Activated T-cell treated with anti-CD3 and anti-CD28 coated beads, Interleukin-2, amount 50 U/mL, for 4 hours (primary cell): ENCODE results near the gene CDC14A. TPM values are rescaled to one million over a fixed set of nuclear protein-coding genes. Genes with fewer than 3 reads are reported as not detected.

Experiments used
- ATAC-seq, 2 donors: fragments of 200-7000 bp; cut with Tn5 transposase; one replicate each; pipeline ENCODE4 v1.10.0; 2021
- DNase-seq: peaks from one replicate; pipeline ENCODE4 v3.0.0-alpha.2; 2020
- H3K27me3 Mint-ChIP-seq: one replicate; pipeline ENCODE4 v1.8.0; 2021; ENCODE audit warnings: low read depth, mixed read lengths
- H3K36me3 Mint-ChIP-seq: one replicate; pipeline ENCODE4 v1.8.0; 2022; ENCODE audit warnings: mixed read lengths; ENCODE audit not compliant: insufficient read depth
- H3K4me1 Mint-ChIP-seq: one replicate; pipeline ENCODE4 v1.8.0; 2021; ENCODE audit warnings: low read depth, mixed read lengths
- H3K4me3 Mint-ChIP-seq: one replicate; pipeline ENCODE4 v1.8.0; 2021; ENCODE audit warnings: mild to moderate bottlenecking, moderate library complexity, mixed read lengths
- H3K9me3 Mint-ChIP-seq: one replicate; pipeline ENCODE4 v1.8.0; 2021; ENCODE audit warnings: mixed read lengths
- total RNA-seq, 3 donors: library from RNA; stranded (reverse); gene quantifications; one replicate each; pipeline ENCODE4 v1.2.1, GENCODE V29; 2021

CDC14A gene
- total RNA-seq, 3 donors from 2014 or later: 9.5 to 12.8 (median 12.5) TPM

- H3K9me3 Mint-ChIP-seq: peaks cover 4% of the 10 kb centered on the region
- ATAC-seq: peak in 1 of 2 donors; percentile 16
- DNase-seq: no peak
- peaks cover 37% of the 10 kb centered on the region for H3K36me3 Mint-ChIP-seq
- peaks cover 85% of the 10 kb centered on the region for H3K4me1 Mint-ChIP-seq
- no peaks in the 10 kb centered on the region for H3K27me3 Mint-ChIP-seq
- peak overlapping the region; percentile 26 for H3K4me3 Mint-ChIP-seq
Measured at GRCh38 chr1:100445565-100445964, 93.3 kb downstream of the CDC14A start.

DNA sequence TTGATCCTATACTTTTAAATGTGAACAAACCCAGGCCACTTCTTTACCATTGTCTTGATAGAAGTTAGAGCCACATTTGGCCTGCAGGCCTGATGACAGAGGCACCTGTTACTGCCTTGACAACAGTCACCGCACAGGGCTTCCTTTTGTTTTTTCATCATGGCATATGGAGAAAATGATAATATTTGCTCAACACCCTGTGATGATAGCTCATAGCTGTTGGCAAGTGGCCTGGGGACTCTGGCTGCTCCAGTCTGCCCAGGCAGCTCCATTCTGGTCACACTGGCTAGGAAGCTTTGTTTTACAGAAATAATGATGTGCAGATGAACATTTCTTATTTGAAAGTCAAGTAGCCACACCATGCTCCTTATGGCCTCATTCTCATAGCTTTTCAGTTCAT is 96.1 kb downstream of the CDC14A start:
- Mint-ChIP-seq H3K36me3 (peaks cover 44% of the 10 kb centered on the region), H3K4me1 (peaks cover 92% of the 10 kb centered on the region), H3K9me3 (peaks cover 4% of the 10 kb centered on the region), H3K4me3 (peak overlapping the region; percentile 62), H3K27me3 (no peaks in the 10 kb centered on the region)
- DNase-seq (no peak), ATAC-seq (no peak)

GRCh38 chr1:100449477-100449876 is 97.2 kb downstream of the CDC14A start:
- DNase-seq (no peak), ATAC-seq (peak; percentile 77 to 80)
- no peaks in the 10 kb centered on the region for H3K27me3 Mint-ChIP-seq
- H3K36me3 Mint-ChIP-seq: peaks cover 38% of the 10 kb centered on the region
- H3K4me1 Mint-ChIP-seq: peaks cover 90% of the 10 kb centered on the region
- H3K4me3 Mint-ChIP-seq: peak overlapping the region; percentile 62
- H3K9me3 Mint-ChIP-seq: peaks cover 4% of the 10 kb centered on the region

- Mint-ChIP-seq H3K36me3 (peaks cover 32% of the 10 kb centered on the region), H3K27me3 (no peaks in the 10 kb centered on the region), H3K9me3 (peaks cover 2% of the 10 kb centered on the region), H3K4me1 (peaks cover 79% of the 10 kb centered on the region), H3K4me3 (no peak overlapping the region)
- DNase-seq: no peak
- peak; percentile 72 to 79 for ATAC-seq
Measured at GRCh38 chr1:100452641-100453040, 100.3 kb downstream of the CDC14A start.

DNA sequence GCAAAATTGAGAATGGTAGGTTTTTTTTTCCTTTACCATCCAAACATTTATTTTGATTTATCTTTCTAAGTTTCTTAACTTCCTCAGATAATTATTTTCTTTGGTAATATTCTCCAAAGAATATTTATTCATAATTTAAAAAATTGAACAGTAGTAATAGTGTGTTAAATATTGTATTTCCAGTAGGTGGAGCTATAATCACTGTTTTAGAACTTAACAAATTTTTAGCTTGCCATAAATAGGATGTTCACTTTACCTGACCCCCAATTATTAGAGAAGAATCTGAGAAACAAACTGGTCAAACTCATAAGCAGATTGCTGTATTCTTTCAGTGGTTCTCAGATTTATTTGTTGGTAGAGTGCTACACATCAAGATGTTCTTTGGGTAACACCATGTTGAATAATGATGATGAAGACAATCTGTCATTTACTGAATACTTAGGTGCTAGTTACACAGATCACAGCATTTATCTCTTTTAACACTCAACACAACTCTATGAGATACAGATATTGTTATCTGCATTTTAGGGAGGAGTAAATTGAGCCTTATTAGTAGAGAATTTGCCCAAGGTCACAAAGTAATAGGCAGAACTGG is 103.3 kb downstream of the CDC14A start:
- DNase-seq (no peak), ATAC-seq (no peak)
- Mint-ChIP-seq H3K4me1 (peaks cover 68% of the 10 kb centered on the region), H3K27me3 (no peaks in the 10 kb centered on the region), H3K36me3 (peaks cover 13% of the 10 kb centered on the region), H3K9me3 (no peaks in the 10 kb centered on the region), H3K4me3 (no peak overlapping the region)

- no peak for ATAC-seq
- Mint-ChIP-seq H3K36me3 (peaks cover 6% of the 10 kb centered on the region), H3K4me3 (no peak overlapping the region), H3K4me1 (peaks cover 57% of the 10 kb centered on the region), H3K9me3 (no peaks in the 10 kb centered on the region), H3K27me3 (no peaks in the 10 kb centered on the region)
- DNase-seq: no peak
Measured at GRCh38 chr1:100456880-100457279, 104.6 kb downstream of the CDC14A start.

DNA sequence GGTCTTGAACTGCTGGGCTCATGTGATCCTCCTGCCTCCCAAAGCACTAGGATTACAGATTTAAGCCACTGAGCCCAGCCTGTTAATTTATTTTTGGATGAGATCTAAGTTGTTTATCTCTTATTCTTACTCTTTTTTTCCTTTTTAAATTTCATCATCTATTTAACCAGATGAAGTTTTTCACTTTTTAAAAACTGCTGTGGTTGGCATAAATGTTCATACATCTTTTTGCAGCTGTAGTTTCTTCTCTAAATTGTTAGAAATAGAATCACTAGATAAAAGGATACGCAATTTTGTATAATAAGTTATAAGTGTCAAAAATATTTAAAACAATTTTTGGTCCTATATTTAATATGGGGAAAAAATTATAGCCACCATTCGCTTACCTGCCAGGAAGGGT is 105.4 kb downstream of the CDC14A start:
- DNase-seq (no peak), ATAC-seq (no peak)
- no peaks in the 10 kb centered on the region for H3K27me3 Mint-ChIP-seq
- no peaks in the 10 kb centered on the region for H3K9me3 Mint-ChIP-seq
- peaks cover 50% of the 10 kb centered on the region for H3K4me1 Mint-ChIP-seq
- no peak overlapping the region for H3K4me3 Mint-ChIP-seq
- H3K36me3 Mint-ChIP-seq: peaks cover 12% of the 10 kb centered on the region

GRCh38 chr1:100458661-100459357 is 106.5 kb downstream of the CDC14A start:
- peaks cover 44% of the 10 kb centered on the region for H3K4me1 Mint-ChIP-seq
- ATAC-seq: no peak

GRCh38 chr1:100459358-100460114 is 107.2 kb downstream of the CDC14A start:
- Mint-ChIP-seq H3K4me3 (no peak overlapping the region), H3K9me3 (no peaks in the 10 kb centered on the region), H3K4me1 (peaks cover 43% of the 10 kb centered on the region), H3K36me3 (peaks cover 14% of the 10 kb centered on the region), H3K27me3 (no peaks in the 10 kb centered on the region)
- DNase-seq (peak; percentile 60), ATAC-seq (peak; percentile 76 to 82)

More at GRCh38 chr1:100458661-100459357, 106.5 kb downstream of the CDC14A start:
- Mint-ChIP-seq H3K4me3 (no peak overlapping the region), H3K9me3 (no peaks in the 10 kb centered on the region), H3K27me3 (no peaks in the 10 kb centered on the region), H3K36me3 (peaks cover 14% of the 10 kb centered on the region)
- no peak for DNase-seq

DNA sequence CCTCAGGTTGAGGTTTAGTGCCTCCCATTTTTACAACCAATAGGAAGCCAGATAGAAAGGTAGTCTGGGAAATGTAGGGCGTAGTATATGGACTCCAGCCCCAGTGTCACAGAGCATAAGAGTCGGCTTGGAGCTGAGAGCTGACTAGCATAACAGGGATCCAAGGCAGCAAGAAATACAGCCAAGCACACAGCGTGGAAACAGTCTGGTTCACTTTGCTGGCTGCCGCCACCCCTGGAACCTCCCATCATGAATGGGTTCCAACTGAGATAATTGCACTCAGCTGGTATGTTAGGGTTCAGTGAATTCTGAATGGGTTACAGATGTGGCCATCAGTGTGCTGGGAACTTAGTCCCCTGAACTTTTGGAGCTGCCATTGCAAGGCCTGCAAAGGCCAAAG is 108.9 kb downstream of the CDC14A start:
- Mint-ChIP-seq H3K4me1 (peaks cover 33% of the 10 kb centered on the region), H3K9me3 (no peaks in the 10 kb centered on the region), H3K36me3 (peaks cover 17% of the 10 kb centered on the region), H3K4me3 (no peak overlapping the region), H3K27me3 (no peaks in the 10 kb centered on the region)
- ATAC-seq (no peak), DNase-seq (no peak)

DNA sequence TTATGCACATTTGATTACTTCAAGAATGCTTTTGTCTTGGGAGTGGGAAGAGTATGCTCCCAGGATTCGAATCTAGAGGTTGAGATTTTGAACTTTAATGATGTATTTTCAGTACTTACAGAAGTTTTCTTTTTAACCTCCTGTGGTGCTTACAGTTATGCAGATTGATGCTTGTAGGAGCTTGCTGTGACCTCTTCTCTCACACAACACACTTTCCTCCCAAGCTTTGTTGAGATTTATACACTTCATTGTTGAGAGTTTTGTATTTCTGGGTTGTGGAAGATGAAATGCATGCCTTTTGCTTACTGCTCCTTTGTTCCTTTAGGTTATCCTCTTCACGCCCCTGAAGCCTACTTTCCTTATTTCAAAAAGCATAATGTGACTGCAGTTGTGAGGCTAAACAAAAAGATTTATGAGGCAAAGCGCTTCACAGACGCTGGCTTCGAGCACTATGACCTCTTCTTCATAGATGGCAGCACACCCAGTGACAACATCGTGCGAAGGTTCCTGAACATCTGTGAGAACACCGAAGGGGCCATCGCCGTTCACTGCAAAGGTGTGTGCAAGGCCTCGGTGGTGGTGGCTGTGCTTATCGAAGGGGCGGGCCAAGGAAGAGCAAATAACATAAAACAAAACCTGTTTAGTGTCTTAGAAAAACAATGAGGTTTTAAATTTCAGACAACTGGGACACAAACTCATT is 110.2 kb downstream of the CDC14A start:
- Mint-ChIP-seq H3K36me3 (peaks cover 19% of the 10 kb centered on the region), H3K4me3 (no peak overlapping the region), H3K27me3 (no peaks in the 10 kb centered on the region), H3K4me1 (peaks cover 28% of the 10 kb centered on the region), H3K9me3 (no peaks in the 10 kb centered on the region)
- ATAC-seq (no peak), DNase-seq (no peak)

- H3K4me1 Mint-ChIP-seq: peaks cover 25% of the 10 kb centered on the region
- ATAC-seq: peak; percentile 94 to 95
- peaks cover 27% of the 10 kb centered on the region for H3K36me3 Mint-ChIP-seq
- no peaks in the 10 kb centered on the region for H3K27me3 Mint-ChIP-seq
- peak; percentile 35 for DNase-seq
- no peak overlapping the region for H3K4me3 Mint-ChIP-seq
- no peaks in the 10 kb centered on the region for H3K9me3 Mint-ChIP-seq
Measured at GRCh38 chr1:100463791-100464424, 111.6 kb downstream of the CDC14A start.

DNA sequence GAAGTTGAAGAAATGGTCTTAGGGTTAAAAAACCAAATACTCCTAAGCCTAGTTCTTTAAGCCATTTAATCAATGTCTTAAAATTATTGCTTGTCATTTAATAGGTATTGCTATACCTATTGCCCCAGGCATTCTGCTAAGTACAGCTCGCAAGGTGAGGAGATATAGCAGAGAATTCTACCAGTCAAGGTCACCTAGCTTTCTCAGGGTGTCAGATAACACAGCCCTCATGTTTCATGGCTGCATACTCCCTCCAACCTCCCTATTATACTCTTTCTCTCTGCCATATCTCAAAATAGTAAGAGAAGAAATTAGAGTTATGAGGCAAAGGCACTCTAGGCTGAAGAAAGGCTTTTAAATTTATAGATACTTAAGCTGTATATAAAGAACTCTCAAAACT is 117.3 kb downstream of the CDC14A start:
- no peak overlapping the region for H3K4me3 Mint-ChIP-seq
- peaks cover 37% of the 10 kb centered on the region for H3K36me3 Mint-ChIP-seq
- no peaks in the 10 kb centered on the region for H3K9me3 Mint-ChIP-seq
- no peak for DNase-seq
- no peak for ATAC-seq
- no peaks in the 10 kb centered on the region for H3K27me3 Mint-ChIP-seq
- H3K4me1 Mint-ChIP-seq: peaks cover 21% of the 10 kb centered on the region

DNA sequence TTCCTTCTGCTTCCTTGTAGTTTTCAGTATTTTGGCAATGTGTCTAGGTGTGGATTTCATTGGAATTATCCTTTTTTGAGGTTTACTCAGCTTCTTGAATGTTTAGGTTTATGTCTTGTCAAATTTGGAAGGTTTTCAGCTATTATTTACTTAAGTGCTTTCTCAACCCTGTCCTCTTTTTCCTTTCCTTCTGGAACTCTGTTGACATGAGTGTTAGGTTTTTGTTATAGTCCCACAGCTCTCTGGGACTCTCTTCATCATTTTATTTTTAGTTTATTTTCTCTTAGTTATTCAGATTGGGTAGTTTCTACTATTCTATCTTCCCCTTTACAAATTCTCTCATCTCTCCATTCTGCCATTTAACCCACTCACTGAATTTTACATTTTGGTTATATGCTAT is 122.5 kb downstream of the CDC14A start:
- Mint-ChIP-seq H3K36me3 (peaks cover 31% of the 10 kb centered on the region), H3K27me3 (no peaks in the 10 kb centered on the region), H3K4me1 (peaks cover 20% of the 10 kb centered on the region), H3K9me3 (no peaks in the 10 kb centered on the region), H3K4me3 (no peak overlapping the region)
- DNase-seq (no peak), ATAC-seq (no peak)
